Left lobe of liver (tissue), 2 donors: ENCODE results near the gene TBC1D8. TPM values are rescaled to one million over a fixed set of nuclear protein-coding genes. Genes with fewer than 3 reads are reported as not detected.
"Not testable (repeated sequence)": the region's sequence is repeated elsewhere in the genome, so short reads cannot be mapped to it uniquely, and the experiment has no call there.

Experiments used
- ATAC-seq: fragments of 200-7000 bp; cut with Tn5 transposase; one replicate; pipeline ENCODE4 v1.9.1; 2020; ENCODE audit warnings: mild to moderate bottlenecking, moderate library complexity
- DNase-seq: peaks from one replicate; pipeline ENCODE4 v3.0.0-alpha.2; 2020; ENCODE audit warnings: low spot score
- total RNA-seq: library from RNA; stranded (reverse); gene quantifications from one replicate; pipeline ENCODE4 v1.2.1, GENCODE V29; 2021
- donor health status: DM: no; HTN: no; CAD: no; lungs with moderate emphysema.
- donor health status: DM: no; HTN: yes; CAD: no.

The TBC1D8 gene
- 23.7 TPM for total RNA-seq

GRCh38 chr2:101151146-101151858, at the start of gene TBC1D8:
TBC1D8 (minus strand) TSS chr2:101151382; CDS start chr2:101151253, 129 bp downstream.
- ATAC-seq (peak; percentile 81), DNase-seq (peak; percentile 92)

- no peak for ATAC-seq
- DNase-seq: no peak
These were observed 49.5 kb upstream of the TBC1D8 start for GRCh38 chr2:101200676-101201075.

- DNase-seq (no peak), ATAC-seq (no peak)
These were observed 48.1 kb upstream of the TBC1D8 start for GRCh38 chr2:101199251-101199791.

- no peak for ATAC-seq
- no peak for DNase-seq
These were observed 46.6 kb upstream of the TBC1D8 start for GRCh38 chr2:101197814-101198213.

GRCh38 chr2:101197215-101197745, 46.1 kb upstream of the TBC1D8 start:
- ATAC-seq: peak; percentile 39
- DNase-seq: no peak

GRCh38 chr2:101195871-101196661, 44.9 kb upstream of the TBC1D8 start:
- DNase-seq (no peak), ATAC-seq (peak; percentile 91)

GRCh38 chr2:101193033-101193626, 41.9 kb upstream of the TBC1D8 start:
- DNase-seq (no peak), ATAC-seq (no peak)

GRCh38 chr2:101190747-101191516, 39.8 kb upstream of the TBC1D8 start:
- ATAC-seq: peak; percentile 33

GRCh38 chr2:101188683-101189405, 37.7 kb upstream of the TBC1D8 start:
- DNase-seq (no peak), ATAC-seq (peak; percentile 85)

More at GRCh38 chr2:101190747-101191516, 39.8 kb upstream of the TBC1D8 start:
- no peak for DNase-seq

GRCh38 chr2:101187131-101187530, 35.9 kb upstream of the TBC1D8 start:
- ATAC-seq: no peak
- DNase-seq: no peak

- ATAC-seq (no peak), DNase-seq (no peak)
These were observed 34.5 kb upstream of the TBC1D8 start for GRCh38 chr2:101185656-101186055.

GRCh38 chr2:101185085-101185484, 33.9 kb upstream of the TBC1D8 start:
- no peak for ATAC-seq
- no peak for DNase-seq

GRCh38 chr2:101179982-101180381, 28.8 kb upstream of the TBC1D8 start:
- no peak for DNase-seq
- ATAC-seq: peak; percentile 55

GRCh38 chr2:101176803-101177202, 25.6 kb upstream of the TBC1D8 start:
- ATAC-seq (no peak), DNase-seq (no peak)

- DNase-seq (no peak), ATAC-seq (peak; percentile 86)
These were observed 24.8 kb upstream of the TBC1D8 start for GRCh38 chr2:101175991-101176390.

- DNase-seq (no peak), ATAC-seq (peak; percentile 54)
These were observed 22.6 kb upstream of the TBC1D8 start for GRCh38 chr2:101173707-101174295.

- ATAC-seq, DNase-seq: not testable (repeated sequence)
These were observed 18.6 kb upstream of the TBC1D8 start for GRCh38 chr2:101169822-101170221.

GRCh38 chr2:101168706-101169105, 17.5 kb upstream of the TBC1D8 start:
- ATAC-seq (no peak), DNase-seq (no peak)

- not testable (repeated sequence) for ATAC-seq, DNase-seq
These were observed 16.4 kb upstream of the TBC1D8 start for GRCh38 chr2:101167532-101167931.
